ENCODE results near the gene PLAU.

PLAU gene

DNA sequence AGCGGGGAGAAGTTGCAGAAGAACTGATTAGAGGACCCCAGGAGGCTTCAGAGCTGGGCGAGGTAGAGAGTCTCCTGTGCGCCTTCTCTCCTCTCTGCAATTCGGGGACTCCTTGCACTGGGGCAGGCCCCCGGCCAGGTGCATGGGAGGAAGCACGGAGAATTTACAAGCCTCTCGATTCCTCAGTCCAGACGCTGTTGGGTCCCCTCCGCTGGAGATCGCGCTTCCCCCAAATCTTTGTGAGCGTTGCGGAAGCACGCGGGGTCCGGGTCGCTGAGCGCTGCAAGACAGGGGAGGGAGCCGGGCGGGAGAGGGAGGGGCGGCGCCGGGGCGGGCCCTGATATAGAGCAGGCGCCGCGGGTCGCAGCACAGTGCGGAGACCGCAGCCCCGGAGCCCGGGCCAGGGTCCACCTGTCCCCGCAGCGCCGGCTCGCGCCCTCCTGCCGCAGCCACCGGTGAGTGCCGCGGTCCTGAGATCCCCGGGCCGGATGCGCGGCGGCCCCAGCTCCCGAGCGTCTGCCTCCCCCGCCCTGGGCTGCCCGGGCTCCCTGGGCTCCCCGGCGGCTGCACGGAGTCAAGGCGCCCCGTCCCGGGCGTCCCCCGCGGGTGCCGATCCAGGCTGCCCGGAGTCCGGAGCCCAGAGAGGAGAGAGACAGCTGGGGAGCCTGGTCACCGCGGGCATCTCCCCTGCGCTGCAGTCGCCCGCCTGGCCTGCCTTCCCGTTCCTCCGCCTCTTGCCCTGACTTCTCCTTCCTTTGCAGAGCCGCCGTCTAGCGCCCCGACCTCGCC, at the start of gene PLAU:
Gene PLAU, plus strand, starts transcription at position 369 of the 789 bp plus-strand sequence. CDS start 424 bp downstream, outside the sequence.
- DNase-seq (ENCODE audit: low read depth), result peak; percentile 11

DNA sequence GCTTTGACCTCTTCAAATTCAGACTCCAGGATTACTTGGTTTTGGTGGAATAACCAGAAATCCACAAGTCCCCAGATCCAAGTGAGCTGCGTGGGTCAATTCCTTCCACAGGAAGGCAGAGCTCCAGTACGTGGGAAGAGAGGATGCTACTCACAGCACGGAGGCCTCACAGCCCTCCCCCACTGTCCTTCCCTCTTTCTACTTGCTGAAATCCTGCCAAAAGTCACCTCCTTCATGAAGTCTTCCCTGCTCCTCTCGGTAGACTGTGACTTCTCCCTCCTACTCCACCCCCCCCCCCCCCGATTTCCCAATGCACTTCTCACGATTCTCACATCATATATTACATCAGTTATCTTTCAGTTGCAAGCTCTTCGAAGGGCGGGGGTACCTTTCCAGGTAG, 48.9 kb upstream of the PLAU start:
- DNase-seq (ENCODE audit: low read depth), result no peak

DNA sequence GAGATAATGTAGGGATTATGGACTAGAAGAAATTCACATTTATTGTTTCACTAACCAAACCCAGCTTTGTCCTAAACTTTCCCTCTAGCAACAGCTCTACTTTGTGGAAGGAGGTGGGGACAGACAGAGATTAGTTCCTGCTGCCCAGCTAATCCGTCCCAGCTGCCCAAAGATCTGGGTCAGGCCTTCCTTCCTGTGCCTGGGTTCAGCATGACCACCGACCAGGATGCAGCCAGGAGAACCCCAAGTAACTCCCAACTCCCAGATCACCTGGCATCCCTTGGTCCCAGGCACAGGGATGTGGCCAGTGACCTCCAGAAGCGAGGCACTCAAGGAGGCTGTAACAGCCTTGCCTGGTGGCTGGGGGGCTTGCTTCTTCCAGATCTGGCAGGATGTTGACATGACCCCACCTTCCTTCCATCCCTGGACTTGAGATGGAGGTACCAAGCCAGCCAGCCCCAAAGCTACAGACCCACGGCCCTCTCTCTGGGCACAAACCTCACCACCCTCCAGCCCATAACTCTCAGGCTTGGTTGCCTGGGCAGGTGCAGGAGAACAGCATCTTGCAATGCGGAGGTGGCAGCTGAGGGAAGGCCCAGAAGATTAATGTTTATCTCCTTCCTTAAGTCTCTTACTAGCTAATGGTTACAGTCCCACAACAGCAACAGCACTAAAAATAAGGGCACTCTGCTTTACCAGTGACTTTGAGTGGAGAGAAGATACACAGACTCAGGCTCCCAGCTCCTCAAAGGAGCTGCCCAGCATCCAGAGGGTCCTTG, 47.7 kb upstream of the PLAU start:
- DNase-seq (ENCODE audit: low read depth), result no peak

DNA sequence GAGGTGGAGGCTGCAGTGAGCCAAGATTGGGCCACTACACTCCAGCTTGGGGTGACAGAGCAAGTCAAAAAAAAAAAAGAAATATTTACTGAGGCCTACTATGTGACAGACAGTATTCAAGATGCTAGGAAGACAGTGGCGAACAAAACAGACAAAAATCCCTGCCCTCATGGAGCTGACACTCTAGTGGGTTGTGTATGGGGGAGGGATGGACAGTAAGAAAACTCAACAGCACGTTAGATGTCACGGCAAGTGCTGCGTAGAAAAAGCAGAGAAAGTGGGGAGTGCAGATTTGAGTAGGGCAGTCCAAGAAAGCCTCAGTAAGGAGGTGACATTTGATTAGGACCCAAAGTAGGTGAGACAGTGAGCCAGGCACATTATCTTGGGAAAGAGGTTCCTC, 46.7 kb upstream of the PLAU start:
- no peak for DNase-seq (ENCODE audit: low read depth)

DNA sequence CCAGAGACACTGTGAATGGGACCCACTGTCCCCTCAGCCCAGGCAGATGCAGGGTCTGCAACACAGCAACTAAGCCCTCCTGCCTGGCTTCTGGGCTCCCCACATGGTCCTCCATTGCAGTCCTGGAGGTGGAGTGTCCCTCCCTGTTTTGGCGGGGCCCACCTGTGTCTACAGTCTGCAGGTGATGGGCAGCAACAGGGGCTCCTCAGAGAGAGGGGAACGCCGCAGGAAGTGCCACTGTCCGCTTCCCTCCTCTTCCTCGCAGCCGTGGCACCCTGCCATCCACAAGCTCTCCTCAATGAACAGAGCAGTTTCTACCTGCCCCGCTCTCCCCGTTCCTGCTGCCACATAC, 45.8 kb upstream of the PLAU start:
- DNase-seq (ENCODE audit: low read depth), result no peak

DNA sequence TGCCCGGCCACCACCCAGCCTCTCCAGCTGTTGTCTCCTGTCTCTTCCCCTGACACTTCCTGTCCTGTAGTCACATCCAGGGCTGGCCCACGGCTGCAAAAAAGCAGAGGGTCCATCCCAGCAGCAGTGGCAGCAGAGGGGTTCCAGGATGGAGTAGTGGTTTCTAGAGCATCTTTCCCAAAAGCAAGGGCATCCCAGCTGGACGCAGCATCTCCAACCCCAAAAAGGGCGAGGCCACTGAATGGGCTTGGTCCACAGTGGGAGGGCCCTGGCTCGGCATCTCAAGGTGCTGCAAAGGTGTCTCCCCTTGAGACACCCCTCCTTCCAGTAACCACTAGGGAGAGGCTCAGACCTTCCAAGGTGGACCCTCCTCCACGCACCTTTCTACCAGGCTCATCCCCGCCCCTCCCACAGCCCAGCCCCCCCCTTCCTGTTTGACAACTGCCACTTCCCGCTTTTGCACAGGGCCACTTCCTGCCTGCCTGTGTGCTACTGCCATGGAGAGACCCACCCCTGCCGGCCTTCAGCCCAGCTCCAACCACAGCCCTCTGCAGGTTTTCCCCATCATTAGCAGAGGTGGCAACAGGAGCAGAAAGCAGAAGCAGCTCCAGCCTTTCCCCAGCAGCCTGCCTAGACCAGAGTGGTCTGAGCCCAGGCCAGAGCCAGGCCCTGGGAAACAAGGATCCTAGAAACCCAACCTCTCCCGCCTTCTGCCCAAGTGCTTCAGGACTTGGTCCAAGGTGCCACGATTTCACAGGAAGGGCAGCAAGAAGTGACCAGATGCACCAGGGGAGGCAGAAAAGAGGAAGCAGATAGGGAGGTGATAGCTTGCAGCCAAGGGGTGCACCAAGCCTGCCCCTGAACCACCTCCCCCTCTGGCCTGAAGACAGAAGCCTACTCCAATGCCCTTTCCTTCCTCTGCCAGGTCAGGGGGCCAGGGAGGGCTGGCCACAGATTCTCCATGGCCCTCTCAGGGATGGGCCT, 45.2 kb upstream of the PLAU start:
- peak; percentile 20 for DNase-seq (ENCODE audit: low read depth)

DNA sequence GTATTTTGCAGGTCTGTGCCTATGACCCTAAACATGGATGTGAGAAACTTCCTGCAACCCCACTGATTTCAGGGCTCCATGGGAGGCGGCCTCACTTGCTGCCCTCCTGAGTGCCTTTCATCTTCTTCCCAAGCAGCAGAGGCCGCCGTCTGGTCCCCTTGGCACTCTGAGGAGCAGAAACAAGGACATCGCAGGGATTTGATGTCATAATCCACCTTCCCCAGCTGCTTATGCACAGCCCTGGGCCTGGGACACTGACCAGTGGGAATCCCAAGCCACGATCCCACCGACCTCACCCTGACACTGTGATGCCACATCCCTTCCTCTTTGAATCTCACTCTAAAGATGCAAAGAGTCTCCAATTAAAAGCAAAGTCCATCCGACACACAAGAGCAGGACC, 44.3 kb upstream of the PLAU start:
- DNase-seq (ENCODE audit: low read depth), result no peak

DNA sequence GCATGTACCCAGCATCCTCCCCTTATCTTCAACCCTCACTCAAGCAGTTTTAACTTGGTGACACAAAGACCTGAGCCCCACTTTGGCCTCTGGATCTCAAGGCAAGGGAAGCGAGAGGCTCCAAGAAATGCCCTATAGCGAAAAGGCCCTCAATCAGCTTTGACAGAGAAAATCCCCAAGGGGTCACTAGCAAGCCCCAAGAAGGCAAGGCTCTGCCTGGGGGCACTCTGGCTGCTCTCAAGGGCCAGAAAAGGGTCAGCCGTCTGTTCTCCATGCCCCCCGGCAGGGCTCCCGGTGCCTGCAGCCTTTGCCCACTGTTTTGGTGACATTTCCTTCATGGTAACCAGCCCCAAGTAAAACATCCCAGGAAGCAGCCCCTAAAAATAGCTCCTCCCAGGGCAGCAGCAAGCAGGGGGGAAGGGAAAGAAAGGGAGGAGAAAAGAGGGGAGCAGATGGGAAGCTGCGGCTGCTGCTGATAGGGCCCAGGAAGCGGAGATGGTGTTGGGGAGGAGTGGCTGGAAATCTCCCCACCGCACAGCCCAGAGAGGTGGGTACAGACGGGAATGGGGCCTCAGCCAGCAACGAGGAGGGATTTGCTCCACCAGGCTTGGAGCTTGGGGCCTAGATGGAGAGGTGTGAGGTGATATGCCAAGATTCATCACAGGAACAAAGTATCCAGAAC, 43.7 kb upstream of the PLAU start:
- no peak for DNase-seq (ENCODE audit: low read depth)

DNA sequence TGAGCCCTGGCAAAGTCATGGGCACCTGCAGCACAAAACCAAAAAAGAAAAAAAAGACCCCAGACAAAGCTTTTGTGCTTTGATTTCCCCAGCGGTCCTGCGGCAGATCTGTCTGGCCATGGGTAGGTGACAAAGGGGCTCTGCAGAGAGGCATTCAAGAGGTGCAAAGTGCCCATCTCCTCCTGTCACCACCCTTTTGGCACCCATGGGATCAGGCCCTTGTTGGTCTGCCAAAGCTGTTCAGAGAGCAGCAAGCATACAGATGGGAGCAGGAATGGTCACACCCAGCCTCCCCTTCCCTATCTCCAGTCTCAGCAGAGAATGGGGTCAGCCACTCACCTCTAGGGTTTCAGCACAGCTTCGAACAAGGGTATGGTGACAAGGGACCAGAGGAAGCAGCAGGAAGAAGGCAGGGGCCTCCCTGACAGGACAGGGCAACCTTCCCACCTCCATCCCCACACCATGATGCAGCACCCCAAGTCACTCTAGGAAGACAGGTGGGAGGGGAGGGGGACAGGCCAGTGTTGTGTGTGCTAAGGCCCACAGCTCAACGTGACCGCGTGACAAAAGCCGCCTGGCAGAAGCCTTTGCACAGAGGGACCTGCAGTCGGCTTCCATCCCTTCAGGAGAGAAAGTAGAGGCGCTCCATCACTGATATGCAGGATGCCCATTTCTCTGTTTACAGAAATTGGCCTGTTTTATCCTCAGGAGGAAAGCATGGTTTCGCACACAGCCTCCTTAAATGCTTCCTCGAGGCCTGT, 42.9 kb upstream of the PLAU start:
- no peak for DNase-seq (ENCODE audit: low read depth)

DNA sequence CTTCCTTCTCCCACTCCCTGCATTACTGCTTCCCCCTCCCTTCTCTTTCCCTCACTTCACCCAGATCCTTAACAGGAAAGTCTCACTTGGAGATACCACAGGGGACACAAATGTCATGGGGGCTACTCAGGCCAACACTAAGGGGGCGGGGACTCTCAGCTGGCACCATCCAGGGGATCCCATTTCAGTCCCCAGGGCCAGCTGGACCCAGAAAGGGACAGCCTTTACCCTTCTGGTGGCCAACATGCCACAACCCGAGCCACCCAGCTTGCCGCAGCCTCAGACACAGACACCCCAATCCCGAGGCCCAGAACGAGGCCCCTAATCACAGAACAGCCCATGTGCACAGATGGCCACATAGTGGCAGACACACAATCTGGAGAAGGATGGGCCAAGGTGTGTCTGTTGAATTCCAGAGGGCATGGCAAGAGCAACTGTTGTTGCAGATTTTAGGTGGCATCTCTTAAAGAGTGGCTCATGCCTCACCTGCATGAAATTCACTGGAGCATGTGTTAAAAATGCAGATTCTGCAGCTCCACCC, 42.2 kb upstream of the PLAU start:
- DNase-seq (ENCODE audit: low read depth), result no peak

DNA sequence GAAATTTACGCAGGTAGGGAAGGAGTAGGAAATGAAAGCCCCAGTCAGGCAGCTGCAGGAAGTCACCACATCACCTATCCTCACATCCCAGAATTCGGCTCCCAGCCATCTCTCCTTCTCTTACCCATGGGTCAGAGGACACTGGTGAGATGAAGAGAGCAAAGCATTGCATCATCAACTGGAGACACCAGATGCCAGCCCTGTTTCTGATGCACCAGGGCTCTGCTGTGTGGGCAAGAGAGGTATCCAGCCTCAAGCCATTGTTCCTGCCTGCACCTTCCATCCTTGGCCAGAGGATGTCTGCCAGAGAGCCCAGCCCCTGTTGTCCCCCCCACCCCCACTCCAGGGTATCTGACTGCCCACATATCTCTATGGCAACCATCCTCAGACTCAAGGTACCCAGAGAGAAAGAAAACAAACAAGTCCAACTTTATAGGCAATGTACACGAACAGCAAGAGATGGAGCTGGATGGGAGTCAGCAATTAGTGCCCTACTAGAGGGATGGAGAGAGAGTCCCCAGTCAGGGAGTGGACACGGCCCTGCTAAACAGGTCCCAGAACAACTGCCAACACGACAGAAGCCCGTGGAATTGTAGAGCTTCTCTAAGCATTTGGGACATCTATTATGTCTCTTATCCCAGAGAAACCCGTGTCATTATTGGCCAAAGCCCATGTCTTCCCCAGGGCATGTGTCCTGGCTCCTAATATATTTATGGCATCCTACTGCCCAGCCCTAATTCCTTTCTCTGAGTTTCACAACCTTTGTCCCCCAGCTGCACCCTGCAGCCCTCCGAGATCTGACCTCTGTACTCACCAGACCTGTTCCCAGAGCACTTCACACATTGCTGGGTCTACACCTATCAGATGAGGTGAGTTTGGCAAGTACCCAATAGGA, 39.4 kb upstream of the PLAU start:
- no peak for DNase-seq (ENCODE audit: low read depth)

DNA sequence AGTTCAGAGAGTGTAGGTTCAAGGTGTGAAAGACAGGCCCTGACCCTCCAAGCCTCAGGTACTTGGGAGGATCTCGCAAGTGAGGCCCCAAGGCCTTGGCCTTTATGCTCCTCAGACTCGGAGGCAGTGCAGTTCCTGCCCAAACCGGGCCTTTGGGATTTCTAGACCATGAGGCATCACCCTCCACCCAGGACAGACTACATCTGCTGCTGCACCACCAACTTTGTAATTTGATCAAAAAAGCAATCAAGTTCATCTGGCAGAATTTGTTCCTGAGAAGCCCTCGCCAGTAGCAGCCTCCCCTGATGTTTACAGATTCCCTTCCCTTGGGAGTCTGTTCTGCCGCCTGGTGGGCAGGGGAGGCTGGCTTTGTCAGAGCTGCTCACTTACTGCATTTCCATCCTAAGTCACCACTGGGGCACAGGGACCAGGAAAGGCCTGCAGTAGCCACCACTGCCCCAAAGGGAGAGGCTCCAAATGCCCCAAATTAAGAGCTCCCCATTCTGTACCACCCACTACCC, 38.7 kb upstream of the PLAU start:
- no peak for DNase-seq (ENCODE audit: low read depth)

DNA sequence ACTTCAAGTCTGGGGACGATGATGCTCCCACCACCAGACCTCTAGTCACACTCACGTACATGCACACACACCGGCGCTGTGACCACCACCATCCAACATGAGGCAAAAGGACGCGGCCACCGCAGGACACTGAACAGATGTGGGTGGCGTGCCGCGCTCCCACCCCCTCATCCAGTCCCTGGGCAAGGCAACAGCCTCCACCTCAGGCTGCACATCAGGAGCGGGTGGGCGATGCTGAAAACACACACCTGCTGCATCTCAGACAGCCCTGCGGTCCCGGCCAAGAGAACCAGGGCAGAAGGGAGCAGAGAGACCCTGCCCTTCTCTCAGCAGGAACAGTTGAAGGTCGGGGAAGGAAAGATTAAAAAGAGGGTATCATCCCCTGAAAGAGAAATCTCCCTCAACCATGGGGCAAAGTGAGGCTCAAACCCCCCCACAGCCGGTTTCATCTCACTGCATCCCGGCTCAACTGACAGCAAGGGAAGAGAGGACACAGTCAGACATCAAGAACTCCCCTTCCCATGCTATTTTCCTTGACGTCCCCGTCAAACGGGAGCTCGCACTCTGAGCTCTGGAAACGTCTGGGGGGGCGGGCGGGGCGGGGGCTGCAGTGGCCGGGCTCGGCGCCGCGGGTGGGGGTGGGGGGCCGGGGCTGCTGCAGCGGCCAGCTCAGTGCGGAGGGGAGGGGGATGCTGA, 37.6 kb upstream of the PLAU start:
- no peak for DNase-seq (ENCODE audit: low read depth)

DNA sequence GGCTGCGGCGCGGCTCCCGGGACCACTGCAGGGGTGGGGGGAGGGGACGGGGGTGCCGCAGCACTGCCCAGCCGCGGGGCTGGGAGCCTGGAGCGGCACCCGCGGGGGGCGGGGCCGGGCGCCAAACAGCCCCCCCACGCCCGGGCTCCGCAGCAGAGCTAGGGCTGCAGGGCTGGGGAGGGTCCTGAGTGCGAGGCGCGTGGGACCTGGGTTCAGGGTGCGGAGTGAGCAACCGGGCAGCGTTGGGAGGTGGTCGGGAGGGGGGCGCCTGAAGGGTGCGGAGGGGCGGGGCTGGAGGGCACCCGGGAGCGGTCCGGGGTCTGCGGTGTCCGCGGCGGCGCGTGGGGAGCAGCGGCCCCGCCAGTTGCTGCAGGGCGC, 37.1 kb upstream of the PLAU start:
- no peak for DNase-seq (ENCODE audit: low read depth)

DNA sequence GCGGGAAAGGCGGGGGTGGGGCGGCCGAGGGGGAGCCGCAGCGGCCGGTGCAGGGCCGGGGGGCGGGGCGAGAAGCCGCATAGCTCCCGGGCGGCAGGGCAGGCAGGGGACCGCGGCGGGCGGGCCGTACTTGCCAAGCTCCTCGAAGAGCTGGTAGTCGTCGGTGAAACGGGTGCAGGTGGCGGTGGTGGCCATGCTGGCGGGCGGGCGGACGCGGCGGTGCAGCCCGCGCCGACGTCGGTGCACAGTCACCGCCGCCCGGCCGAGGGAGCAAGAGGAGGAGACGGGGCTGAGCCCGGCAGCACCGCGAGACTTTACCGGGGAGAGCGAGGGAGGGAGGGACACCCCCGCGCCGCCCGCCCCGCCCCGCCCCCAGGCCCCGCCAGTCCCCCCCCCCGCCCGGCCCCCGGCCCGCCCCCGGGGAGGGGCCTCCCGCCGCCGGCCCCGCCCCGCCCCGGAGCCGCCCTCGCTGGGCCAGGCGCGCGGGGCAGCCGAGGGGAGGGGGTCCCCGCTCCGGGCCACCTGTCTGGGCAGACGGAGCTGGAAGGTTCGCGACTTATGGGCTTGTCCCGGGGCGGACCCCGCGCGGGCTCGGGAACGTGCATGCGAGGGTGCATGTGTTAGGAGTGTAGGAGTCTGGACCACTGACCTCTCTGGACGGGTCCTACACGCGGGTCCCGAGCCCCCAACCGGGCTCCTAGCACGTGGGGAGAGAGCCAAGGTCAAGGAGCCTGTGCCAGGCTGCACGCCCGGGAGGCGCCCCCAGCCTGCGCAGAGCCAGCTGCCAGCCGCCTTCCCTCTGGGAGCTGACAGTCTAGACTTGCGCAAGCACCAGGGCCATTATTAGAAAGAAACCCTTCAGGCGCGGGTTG, 36.4 kb upstream of the PLAU start, which contains the start of gene CAMK2G:
Gene CAMK2G, minus strand, starts transcription at position 289 of the 872 bp plus-strand sequence. Its CDS starts 94 bp downstream, at position 195.
- DNase-seq (ENCODE audit: low read depth), result peak; percentile 58

DNA sequence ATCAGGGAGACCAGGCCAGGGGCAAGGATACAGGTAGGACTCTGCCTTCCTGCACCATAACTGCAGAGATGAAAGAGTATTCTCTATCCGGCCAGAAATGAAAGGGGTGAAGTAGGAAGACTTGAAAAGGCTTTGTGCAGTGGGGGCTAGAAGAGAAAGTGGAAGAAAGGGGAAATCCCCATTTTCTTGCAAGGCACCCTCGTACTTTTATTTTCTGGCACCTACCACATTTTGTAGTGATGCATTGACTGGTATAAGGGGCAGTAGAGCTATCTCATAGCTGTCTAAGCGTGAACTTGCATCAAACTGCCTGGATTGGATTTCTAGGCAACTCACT, 35.8 kb upstream of the PLAU start:
- peak; percentile 32 for DNase-seq (ENCODE audit: low read depth)

DNA sequence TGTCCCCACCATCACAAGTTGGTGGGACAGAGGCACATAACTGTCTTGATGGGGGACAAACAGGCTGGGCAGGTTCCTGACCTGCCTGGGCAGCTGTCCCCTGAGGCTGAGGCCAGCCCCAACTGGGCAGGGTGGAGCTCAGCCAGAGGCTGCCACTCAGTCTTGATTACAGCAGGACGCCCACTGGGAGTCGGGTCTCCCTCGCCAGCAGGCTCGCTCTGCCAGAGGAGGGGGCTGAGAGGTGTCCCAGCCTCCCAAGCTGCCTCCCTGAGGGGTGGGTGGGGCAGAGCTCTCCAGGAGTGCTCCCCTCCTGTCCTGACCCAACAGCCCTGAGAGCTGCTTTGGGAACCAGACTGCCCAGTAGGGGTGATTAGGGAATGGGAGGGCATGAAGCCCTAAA, 34.8 kb upstream of the PLAU start:
- DNase-seq (ENCODE audit: low read depth), result no peak

DNA sequence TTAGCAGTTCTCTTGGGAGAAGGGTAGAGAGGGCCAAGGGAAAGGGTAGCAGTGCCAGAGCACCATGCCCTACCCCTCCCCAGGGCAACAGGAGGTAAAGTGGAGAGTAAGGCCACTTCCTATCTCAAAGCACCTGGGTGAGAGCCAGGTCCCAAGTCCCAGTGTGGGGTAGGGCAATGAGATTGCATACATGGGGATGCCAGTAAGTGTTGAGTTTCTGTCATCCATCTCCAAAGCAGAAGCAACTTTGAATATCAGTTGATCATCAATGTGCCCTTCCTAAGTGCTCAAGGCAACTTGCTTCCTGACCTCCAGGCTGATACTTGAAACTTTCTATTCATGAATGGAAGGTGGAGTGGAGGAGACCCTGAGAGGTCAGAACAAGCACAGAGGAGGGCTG, 34.4 kb upstream of the PLAU start:
- DNase-seq (ENCODE audit: low read depth), result no peak

Data from activated gamma-delta T cell treated with anti-CD3 and anti-CD28 coated beads, Interleukin-2, amount 50 U/mL, for 16 hours (primary cell).